Hepatocyte (in vitro differentiated cells): Measurements from ENCODE around the gene SUPV3L1. TPM values are rescaled to one million over a fixed set of nuclear protein-coding genes. Genes with fewer than 3 reads are reported as not detected.
"Not testable (repeated sequence)": the region's sequence is repeated elsewhere in the genome, so short reads cannot be mapped to it uniquely, and the experiment has no call there.

ENCODE experiments used
- DNase-seq: peaks from one replicate; pipeline ENCODE4 v3.0.0-alpha.2; 2016; ENCODE audit warnings: low spot score
- H2AFZ ChIP-seq: fragments of 200-600 bp; sonication (generic); 2 replicates; pipeline ENCODE4 v1.6.0; 2016; ENCODE audit warnings: antibody characterized with exemption, mild to moderate bottlenecking
- H3K27ac ChIP-seq: fragments of 200-600 bp; sonication (generic); 2 replicates; pipeline ENCODE4 v1.5.1; 2016; ENCODE audit warnings: mild to moderate bottlenecking
- H3K27me3 ChIP-seq: fragments of 200-600 bp; sonication (generic); 2 replicates; pipeline ENCODE4 v1.6.1; 2016
- H3K36me3 ChIP-seq: fragments of 200-600 bp; sonication (generic); replicated peaks from 2 replicates; pipeline ENCODE4 v1.5.1; 2016; ENCODE audit warnings: low read depth; ENCODE audit not compliant: insufficient read depth
- H3K4me1 ChIP-seq: fragments of 200-600 bp; sonication (generic); 2 replicates; pipeline ENCODE4 v1.5.1; 2016; ENCODE audit warnings: mild to moderate bottlenecking, moderate library complexity; ENCODE audit not compliant: insufficient read depth
- H3K4me2 ChIP-seq: fragments of 200-600 bp; sonication (generic); 2 replicates; pipeline ENCODE4 v1.6.0; 2016
- H3K4me3 ChIP-seq: fragments of 200-600 bp; sonication (generic); 2 replicates; pipeline ENCODE4 v1.5.1; 2016; ENCODE audit warnings: mild to moderate bottlenecking
- H3K79me2 ChIP-seq: fragments of 200-600 bp; sonication (generic); 2 replicates; pipeline ENCODE4 v1.6.0; 2017; ENCODE audit warnings: mild to moderate bottlenecking
- H3K9me2 ChIP-seq: fragments of 200-600 bp; sonication (generic); replicated peaks from 2 replicates; pipeline ENCODE4 v1.6.0; 2017; ENCODE audit warnings: mild to moderate bottlenecking; ENCODE audit not compliant: insufficient read depth
- H3K9me3 ChIP-seq: fragments of 200-600 bp; sonication (generic); 2 replicates; pipeline ENCODE4 v1.5.1; 2016; ENCODE audit warnings: low read depth, mild to moderate bottlenecking
- H4K20me1 ChIP-seq: fragments of 200-600 bp; sonication (generic); 2 replicates; pipeline ENCODE4 v1.6.0; 2016; ENCODE audit warnings: mild to moderate bottlenecking; ENCODE audit not compliant: insufficient read depth, poor library complexity, severe bottlenecking
- EZH2 ChIP-seq: fragments of 200-600 bp; sonication (generic); IDR thresholded peaks from 2 replicates; pipeline ENCODE4 v1.6.1; 2016; ENCODE audit warnings: antibody characterized with exemption, mild to moderate bottlenecking, borderline replicate concordance
- EZH2phosphoT487 ChIP-seq: fragments of 200-600 bp; sonication (generic); IDR thresholded peaks from one replicate; pipeline ENCODE4 v1.6.1; 2018; ENCODE audit warnings: antibody characterized with exemption, mild to moderate bottlenecking, low read depth, moderate library complexity; ENCODE audit not compliant: unreplicated experiment, severe bottlenecking
- WGBS: methylation state at CpG from one replicate; pipeline ENCODE4 v1.1.6; 2016; ENCODE audit warnings: low lambda C conversion rate; ENCODE audit errors: missing lambda C conversion rate; 5-methylcytosine and 5-hydroxymethylcytosine counted together
- polyA plus RNA-seq: library from polyadenylated mRNA; unstranded; fragments of >200 nt; fragmentation: Nextera tagmentation; extraction: Ambion mirVana; gene quantifications from 2 replicates; pipeline ENCODE4 v1.2.1, GENCODE V29; 2016
- total RNA-seq: library from RNA; depleted of rRNA; stranded (reverse); fragments of >200 nt; gene quantifications from 2 replicates; pipeline ENCODE4 v1.2.3, GENCODE V29; 2014
- TF ChIP-seq, protein P1 (sequence below): fragments of 200-600 bp; sonication (generic); IDR thresholded peaks from 2 replicates; pipeline ENCODE4 v1.5.1; 2016; ENCODE audit warnings: antibody characterized with exemption, mild to moderate bottlenecking; ENCODE audit not compliant: poor library complexity

Gene SUPV3L1
- total and polyA plus RNA-seq, 2 experiments from 2014 or later, result 27.6 to 27.9 TPM

DNA sequence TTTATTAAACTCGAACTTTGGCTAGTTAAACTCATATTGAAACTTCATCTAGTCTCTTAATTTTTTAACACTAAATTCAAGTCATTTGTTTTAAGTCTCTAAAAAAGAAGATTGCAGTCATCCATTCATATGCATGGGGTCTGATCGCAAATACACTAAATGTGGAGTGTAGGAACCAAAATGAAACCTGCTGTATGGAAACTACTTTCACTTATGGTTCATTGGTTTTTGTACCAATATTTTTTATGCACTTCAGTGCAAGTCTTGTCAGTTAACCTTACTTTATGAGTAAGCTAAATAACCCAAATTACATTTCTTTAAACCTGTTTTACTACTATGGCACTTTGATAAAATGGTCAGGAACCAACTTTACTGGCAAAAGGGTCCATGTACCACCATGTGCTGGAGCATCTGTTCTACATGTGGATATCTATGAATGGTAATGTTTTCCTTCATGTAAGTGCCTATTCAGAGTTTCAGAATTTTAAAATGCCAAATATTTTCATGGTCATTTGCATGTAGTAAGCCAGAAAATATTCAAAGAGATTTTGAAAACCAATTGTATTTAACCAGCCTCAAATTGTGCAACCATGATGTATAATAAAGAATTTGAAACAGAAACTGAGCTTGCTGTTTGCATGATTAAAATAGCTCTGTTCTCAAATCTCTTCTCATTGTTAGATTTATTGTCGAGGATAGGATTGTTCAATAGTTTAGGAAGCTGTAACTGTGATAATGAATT is 7.6 kb upstream of the SUPV3L1 start:
- H3K36me3 ChIP-seq, result peaks cover 6% of the 10 kb centered on the region
- H3K4me1 ChIP-seq, result no peaks in the 10 kb centered on the region
- H3K4me2 ChIP-seq, result no peak overlapping the region
- TF ChIP-seq, protein P1, sequence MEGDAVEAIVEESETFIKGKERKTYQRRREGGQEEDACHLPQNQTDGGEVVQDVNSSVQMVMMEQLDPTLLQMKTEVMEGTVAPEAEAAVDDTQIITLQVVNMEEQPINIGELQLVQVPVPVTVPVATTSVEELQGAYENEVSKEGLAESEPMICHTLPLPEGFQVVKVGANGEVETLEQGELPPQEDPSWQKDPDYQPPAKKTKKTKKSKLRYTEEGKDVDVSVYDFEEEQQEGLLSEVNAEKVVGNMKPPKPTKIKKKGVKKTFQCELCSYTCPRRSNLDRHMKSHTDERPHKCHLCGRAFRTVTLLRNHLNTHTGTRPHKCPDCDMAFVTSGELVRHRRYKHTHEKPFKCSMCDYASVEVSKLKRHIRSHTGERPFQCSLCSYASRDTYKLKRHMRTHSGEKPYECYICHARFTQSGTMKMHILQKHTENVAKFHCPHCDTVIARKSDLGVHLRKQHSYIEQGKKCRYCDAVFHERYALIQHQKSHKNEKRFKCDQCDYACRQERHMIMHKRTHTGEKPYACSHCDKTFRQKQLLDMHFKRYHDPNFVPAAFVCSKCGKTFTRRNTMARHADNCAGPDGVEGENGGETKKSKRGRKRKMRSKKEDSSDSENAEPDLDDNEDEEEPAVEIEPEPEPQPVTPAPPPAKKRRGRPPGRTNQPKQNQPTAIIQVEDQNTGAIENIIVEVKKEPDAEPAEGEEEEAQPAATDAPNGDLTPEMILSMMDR, result no peak
- no peak for TF ChIP-seq EZH2
- no peak for TF ChIP-seq EZH2phosphoT487
- 96% methylated on average over 3 of the region's 3 CpGs for WGBS
- DNase-seq, result no peak
- H2AFZ ChIP-seq, result no peak overlapping the region
- H3K79me2 ChIP-seq, result no peaks in the 10 kb centered on the region
- no peaks in the 10 kb centered on the region for H3K9me3 ChIP-seq
- no peak overlapping the region for H3K27ac ChIP-seq
- H4K20me1 ChIP-seq, result no peaks in the 10 kb centered on the region
- H3K4me3 ChIP-seq, result no peak overlapping the region
- no peaks in the 10 kb centered on the region for H3K27me3 ChIP-seq
- no peaks in the 10 kb centered on the region for H3K9me2 ChIP-seq

DNA sequence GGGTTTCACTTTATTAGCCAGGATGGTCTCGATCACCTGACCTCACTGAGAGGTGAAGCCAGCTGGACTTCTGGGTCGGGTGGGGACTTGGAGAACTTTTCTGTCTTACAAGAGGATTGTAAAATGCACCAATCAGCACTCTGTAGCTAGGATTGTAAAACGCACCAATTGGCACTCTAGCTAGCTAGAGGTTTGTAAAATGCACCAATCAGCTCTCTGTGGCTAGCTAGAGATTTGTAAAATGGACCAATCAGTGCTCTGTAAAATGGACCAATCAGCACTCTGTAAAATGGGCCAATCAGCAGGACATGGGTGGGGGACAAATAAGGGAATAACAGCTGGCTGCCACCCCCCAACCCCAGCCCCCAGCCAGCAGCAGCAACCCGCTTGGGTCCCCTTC is 4.7 kb upstream of the SUPV3L1 start:
- H3K9me3 ChIP-seq, DNase-seq: not testable (repeated sequence)
- 92% methylated on average over 4 of the region's 4 CpGs for WGBS

DNA sequence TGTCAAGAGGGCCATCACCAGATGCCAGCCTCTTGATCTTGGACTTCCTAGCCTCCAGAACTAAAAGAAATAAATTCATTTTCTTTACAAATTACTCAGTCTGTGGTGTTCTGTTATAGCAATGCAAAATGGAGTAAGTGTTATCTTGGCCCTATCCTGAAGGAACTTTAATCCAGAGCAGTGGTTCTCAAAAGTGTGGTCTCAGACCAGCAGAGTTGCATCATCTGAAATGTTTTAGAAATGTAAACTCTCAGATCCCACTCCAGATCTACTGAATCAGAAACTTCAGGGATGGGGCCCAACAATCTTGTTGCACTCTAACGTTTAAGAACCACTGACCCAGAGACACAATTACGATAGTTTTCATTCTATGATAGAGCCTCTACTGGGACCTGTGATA is 3.2 kb upstream of the SUPV3L1 start:
- H3K9me3 ChIP-seq, result no peaks in the 10 kb centered on the region
- H3K27me3 ChIP-seq, result no peaks in the 10 kb centered on the region
- H3K4me2 ChIP-seq, result no peak overlapping the region
- DNase-seq, result no peak
- TF ChIP-seq EZH2phosphoT487 (no peak), EZH2 (no peak)
- TF ChIP-seq, protein P1, result no peak
- H3K9me2 ChIP-seq, result no peaks in the 10 kb centered on the region
- 86% methylated on average over 2 of the region's 2 CpGs for WGBS
- H3K79me2 ChIP-seq, result peaks cover 16% of the 10 kb centered on the region
- H3K36me3 ChIP-seq, result no peaks in the 10 kb centered on the region
- no peak overlapping the region for H3K4me3 ChIP-seq
- peaks cover 9% of the 10 kb centered on the region for H3K4me1 ChIP-seq
- H4K20me1 ChIP-seq, result no peaks in the 10 kb centered on the region
- H2AFZ ChIP-seq, result no peak overlapping the region
- no peak overlapping the region for H3K27ac ChIP-seq

More for the DNA sequence above, 4.7 kb upstream of the SUPV3L1 start:
- H3K4me2 ChIP-seq, H3K36me3 ChIP-seq, H3K27me3 ChIP-seq, H3K4me1 ChIP-seq, H4K20me1 ChIP-seq, H3K9me2 ChIP-seq, H3K4me3 ChIP-seq, H3K79me2 ChIP-seq, H2AFZ ChIP-seq, H3K27ac ChIP-seq: not testable (repeated sequence)

DNA sequence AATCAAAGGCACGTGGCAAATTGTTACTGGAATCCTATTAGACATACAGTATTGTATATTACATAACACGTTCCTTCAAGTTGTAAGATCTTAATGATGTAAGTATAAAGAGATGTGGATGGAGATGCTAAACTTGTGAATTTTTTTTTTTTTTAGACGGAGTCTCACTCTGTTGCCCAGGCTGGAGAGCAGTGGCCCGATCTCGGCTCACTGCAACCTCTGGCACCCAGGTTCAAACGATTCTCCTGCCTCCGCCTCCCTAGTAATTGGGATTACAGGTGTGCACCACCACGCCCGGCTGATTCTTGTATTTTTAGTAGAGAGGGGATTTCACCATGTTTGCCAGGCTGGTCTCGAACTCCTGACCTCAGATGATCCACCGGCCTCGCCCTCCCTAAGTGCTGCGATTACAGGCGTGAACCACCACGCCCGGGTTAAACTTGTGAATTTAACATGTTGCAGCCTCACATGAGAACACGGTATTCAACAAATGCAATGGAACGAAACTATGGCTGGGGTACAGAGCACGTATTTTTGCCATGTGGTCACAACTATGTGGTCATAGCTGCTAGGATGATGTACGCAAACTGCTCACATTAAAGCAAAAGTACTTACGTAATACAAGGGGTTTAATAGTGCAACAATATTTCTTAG is 818 bp upstream of the SUPV3L1 start:
- Histone ChIP-seq H3K27ac (peak overlapping the region; percentile 91), H2AFZ (peak overlapping the region; percentile 54), H3K4me2 (peak overlapping the region; percentile 72), H3K79me2 (peaks cover 40% of the 10 kb centered on the region), H3K9me2 (no peaks in the 10 kb centered on the region), H3K27me3 (no peaks in the 10 kb centered on the region), H3K9me3 (no peaks in the 10 kb centered on the region), H3K36me3 (no peaks in the 10 kb centered on the region), H3K4me3 (peak overlapping the region; percentile 2), H3K4me1 (peaks cover 9% of the 10 kb centered on the region), H4K20me1 (no peaks in the 10 kb centered on the region)
- DNase-seq, result peak; percentile 32
- TF ChIP-seq EZH2phosphoT487 (no peak), EZH2 (no peak)
- TF ChIP-seq, protein P1, result no peak
- WGBS, result 55% methylated on average over 21 of the region's 21 CpGs
